DND-41 (cell line): ENCODE measurements around the gene SMG7.

ENCODE experiments used
- EZH2 ChIP-seq: IDR thresholded peaks from 3 replicates; pipeline ENCODE4 v1.6.1; 2012; ENCODE audit warnings: borderline replicate concordance, low read depth, mild to moderate bottlenecking, moderate library complexity, low read length, inconsistent platforms; ENCODE audit not compliant: severe bottlenecking
- TF ChIP-seq, protein P1 (sequence below): IDR thresholded peaks from 2 replicates; pipeline ENCODE4 v1.5.1; 2012; ENCODE audit warnings: borderline replicate concordance, low read length, moderate library complexity, mild to moderate bottlenecking; ENCODE audit not compliant: poor library complexity, severe bottlenecking; ENCODE audit errors: extremely low read depth

GRCh38 chr1:183443011-183443410, 29.3 kb upstream of the SMG7 start:
- no peak for TF ChIP-seq EZH2
- TF ChIP-seq, protein P1, sequence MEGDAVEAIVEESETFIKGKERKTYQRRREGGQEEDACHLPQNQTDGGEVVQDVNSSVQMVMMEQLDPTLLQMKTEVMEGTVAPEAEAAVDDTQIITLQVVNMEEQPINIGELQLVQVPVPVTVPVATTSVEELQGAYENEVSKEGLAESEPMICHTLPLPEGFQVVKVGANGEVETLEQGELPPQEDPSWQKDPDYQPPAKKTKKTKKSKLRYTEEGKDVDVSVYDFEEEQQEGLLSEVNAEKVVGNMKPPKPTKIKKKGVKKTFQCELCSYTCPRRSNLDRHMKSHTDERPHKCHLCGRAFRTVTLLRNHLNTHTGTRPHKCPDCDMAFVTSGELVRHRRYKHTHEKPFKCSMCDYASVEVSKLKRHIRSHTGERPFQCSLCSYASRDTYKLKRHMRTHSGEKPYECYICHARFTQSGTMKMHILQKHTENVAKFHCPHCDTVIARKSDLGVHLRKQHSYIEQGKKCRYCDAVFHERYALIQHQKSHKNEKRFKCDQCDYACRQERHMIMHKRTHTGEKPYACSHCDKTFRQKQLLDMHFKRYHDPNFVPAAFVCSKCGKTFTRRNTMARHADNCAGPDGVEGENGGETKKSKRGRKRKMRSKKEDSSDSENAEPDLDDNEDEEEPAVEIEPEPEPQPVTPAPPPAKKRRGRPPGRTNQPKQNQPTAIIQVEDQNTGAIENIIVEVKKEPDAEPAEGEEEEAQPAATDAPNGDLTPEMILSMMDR, result no peak
